HepG2 (cell line): ENCODE measurements around the gene CASP1. TPM values are rescaled to one million over a fixed set of nuclear protein-coding genes. Genes with fewer than 3 reads are reported as not detected.
A peak's percentile ranks its signal among the peaks of the same experiment; 100 is the strongest.

ENCODE experiments used
- ATAC-seq: fragments of 200-7000 bp; cut with Tn5 transposase; 3 replicates; pipeline ENCODE4 v1.9.1; 2020; ENCODE audit warnings: mild to moderate bottlenecking, moderate library complexity
- BruUV-seq: library from RNA; stranded (reverse); fragments of 400-500 nt; replicated peaks from 2 replicates; lab custom pipeline; 2021; lab: Mats Ljungman, UMichigan
- CTCF ChIA-PET: fragments of 300-600 bp; formaldehyde crosslinking; extraction: SDS; loops from one replicate; lab custom pipeline; 2021; ENCODE audit warnings: low total read pairs, inconsistent platforms, low intra/inter-chr PET ratio; lab: Yijun Ruan, JAX
- POLR2A ChIA-PET: fragments of 350-600 bp; sonication (Branson Sonifier 250); formaldehyde crosslinking; loops from one replicate; lab custom pipeline; 2020; ENCODE audit warnings: antibody characterized with exemption, inconsistent platforms; lab: Yijun Ruan, JAX
- DNase-seq: peaks from one replicate; pipeline ENCODE4 v3.0.0-alpha.2; 2015; ENCODE audit warnings: low spot score
- FAIRE-seq: peaks from 3 replicates; lab custom pipeline; 2011; peaks lifted over from hg19 to GRCh38; lab: Jason Lieb, UNC
- H2AFZ ChIP-seq: one replicate; pipeline ENCODE4 v1.6.1; 2011; ENCODE audit warnings: low read length, inconsistent platforms
- H3K27ac ChIP-seq: fragments of 300-600 bp; 3 replicates; pipeline ENCODE4 v1.8.0; 2011; ENCODE audit warnings: mixed run types, mild to moderate bottlenecking, mixed read lengths, low read length, inconsistent platforms; ENCODE audit not compliant: insufficient read depth; ENCODE audit errors: extremely low read length
- H3K27me3 ChIP-seq, 2 experiments: fragments of 200-600 bp in 1 of 2; 2 replicates in 1 of 2; 3 replicates in 1 of 2; pipeline versions ENCODE4 v1.6.0 to v1.8.0; 2011; ENCODE audit warnings: low read length in 2 of 2, mild to moderate bottlenecking in 2 of 2, moderate library complexity in 2 of 2, inconsistent platforms in 1 of 2; ENCODE audit not compliant: insufficient read depth in 2 of 2, control insufficient read depth in 1 of 2
- H3K36me3 ChIP-seq, 2 experiments: fragments of 200-600 bp in 1 of 2; replicated peaks in 1 of 2; 2 replicates in 1 of 2; 3 replicates in 1 of 2; pipeline versions ENCODE4 v1.5.1 to v1.8.0; 2011; ENCODE audit warnings: low read length in 2 of 2, inconsistent platforms in 1 of 2; ENCODE audit not compliant: insufficient read depth in 2 of 2, control insufficient read depth in 1 of 2
- H3K4me1 ChIP-seq: 2 replicates; pipeline ENCODE4 v1.5.1; 2012; ENCODE audit warnings: low read length, inconsistent platforms; ENCODE audit not compliant: insufficient read depth
- H3K4me2 ChIP-seq: 2 replicates; pipeline ENCODE4 v1.6.0; 2011; ENCODE audit warnings: low read depth, low read length, inconsistent platforms
- H3K4me3 ChIP-seq, 3 experiments: fragments of 200-600 bp in 1 of 3; sonication (generic), shearing (Covaris generic) in 1 of 3; replicated peaks in 1 of 3; 2 replicates each; pipeline ENCODE4 v1.5.1; 2011 to 2016; ENCODE audit warnings: low read length in 3 of 3, inconsistent platforms in 2 of 3, low read depth in 2 of 3, mild to moderate bottlenecking in 2 of 3, control low read depth in 1 of 3, mixed read lengths in 1 of 3; ENCODE audit not compliant: insufficient read depth in 1 of 3
- H3K79me2 ChIP-seq: one replicate; pipeline ENCODE4 v1.6.1; 2011; ENCODE audit warnings: low read length, inconsistent platforms; ENCODE audit not compliant: insufficient read depth
- H3K9ac ChIP-seq: 2 replicates; pipeline ENCODE4 v1.6.0; 2011; ENCODE audit warnings: mild to moderate bottlenecking, low read depth, low read length, inconsistent platforms; ENCODE audit not compliant: insufficient read depth
- H3K9me3 ChIP-seq: 2 replicates; pipeline ENCODE4 v1.5.1; 2012; ENCODE audit warnings: mild to moderate bottlenecking, low read length
- H4K20me1 ChIP-seq: 2 replicates; pipeline ENCODE4 v1.6.0; 2011; ENCODE audit warnings: inconsistent platforms, mild to moderate bottlenecking, low read length, moderate library complexity; ENCODE audit not compliant: insufficient read depth
- CEBPB ChIP-seq: IDR thresholded peaks from 2 replicates; pipeline ENCODE4 v1.6.1; 2011; ENCODE audit warnings: low read depth, low read length, improper control_type of control experiment, borderline replicate concordance
- CEBPG ChIP-seq: IDR thresholded peaks from 2 replicates; pipeline ENCODE4 v1.6.1; 2016
- GATAD2A ChIP-seq: IDR thresholded peaks from 2 replicates; pipeline ENCODE4 v1.6.1; 2016
- GFI1 ChIP-seq: sonication (generic); formaldehyde crosslinking; IDR thresholded peaks from 2 replicates; pipeline ENCODE4 v1.5.0; 2020; ENCODE audit warnings: missing genetic modification reagents, mild to moderate bottlenecking, borderline replicate concordance
- HMG20A ChIP-seq: IDR thresholded peaks from 2 replicates; pipeline ENCODE4 v1.6.1; 2016; ENCODE audit warnings: borderline replicate concordance
- HNF4A ChIP-seq: sonication (generic); formaldehyde crosslinking; IDR thresholded peaks from 2 replicates; pipeline ENCODE4 v1.4.0; 2020; ENCODE audit warnings: missing genetic modification reagents
- MIER2 ChIP-seq: IDR thresholded peaks from 2 replicates; pipeline ENCODE4 v1.6.1; 2016; ENCODE audit warnings: missing biosample characterization, missing genetic modification reagents
- RXRB ChIP-seq: IDR thresholded peaks from 2 replicates; pipeline ENCODE4 v1.6.1; 2016; ENCODE audit warnings: borderline replicate concordance, missing genetic modification reagents, missing compliant biosample characterization
- SOX13 ChIP-seq, 3 experiments: fragments of 450-650 bp in 1 of 3; sonication (generic) in 1 of 3; formaldehyde crosslinking in 1 of 3; IDR thresholded peaks in 2 of 3; conservative IDR thresholded peaks in 1 of 3; 2 replicates each; pipeline versions ENCODE4 v1.5.0 to v1.6.1; 2016 to 2020; ENCODE audit warnings: antibody characterized with exemption in 1 of 3, mild to moderate bottlenecking in 1 of 3, missing compliant biosample characterization in 1 of 3, missing genetic modification reagents in 1 of 3, moderate library complexity in 1 of 3
- SOX6 ChIP-seq, 2 experiments: fragments of 450-650 bp in 1 of 2; sonication (generic) in 1 of 2; formaldehyde crosslinking in 1 of 2; IDR thresholded peaks; 2 replicates each; pipeline versions ENCODE4 v1.4.0 to v1.6.1; 2017 to 2020; ENCODE audit warnings: antibody characterized with exemption in 1 of 2, mild to moderate bottlenecking in 1 of 2, missing genetic modification reagents in 1 of 2
- TSC22D2 ChIP-seq: sonication (generic); formaldehyde crosslinking; IDR thresholded peaks from 2 replicates; pipeline ENCODE4 v1.5.1; 2020; ENCODE audit warnings: missing genetic modification reagents, mild to moderate bottlenecking, borderline replicate concordance
- ZBTB20 ChIP-seq: sonication (generic); formaldehyde crosslinking; IDR thresholded peaks from 2 replicates; pipeline ENCODE4 v1.8.1; 2023; ENCODE audit warnings: missing genetic modification reagents, low read depth, mild to moderate bottlenecking, borderline replicate concordance
- ZNF501 ChIP-seq: sonication (generic); formaldehyde crosslinking; IDR thresholded peaks from 2 replicates; pipeline ENCODE4 v1.5.1; 2020; ENCODE audit warnings: mild to moderate bottlenecking, moderate library complexity, missing genetic modification reagents
- ZNF644 ChIP-seq: IDR thresholded peaks from 2 replicates; pipeline ENCODE4 v1.6.1; 2016; ENCODE audit warnings: low read depth
- WGBS: methylation state at CpG from one replicate; pipeline ENCODE4 v1.1.6; 2017; ENCODE audit warnings: low lambda C conversion rate; 5-methylcytosine and 5-hydroxymethylcytosine counted together
- in situ Hi-C: cut with HindIII; loops from 2 replicates; pipeline ENCODE4 v1.10.0; 2017; ENCODE audit warnings: low pct_unique_long_range_greater_than_20kb; ENCODE audit not compliant: extremely low pct_ligation_motif_present
- intact Hi-C: fragments of 100-400 bp; cut with micrococcal nuclease; formaldehyde crosslinking; loops from one replicate; pipeline ENCODE4 v1.10.0; 2022; ENCODE audit not compliant: unreplicated experiment
- polyA plus RNA-seq, 8 experiments: library from polyadenylated mRNA; depleted of rRNA in 3 of 8; stranded (reverse) in 7 of 8; unstranded in 1 of 8; fragments of >200 nt; fragmentation: Illumina TruSeq in 4 of 8; extraction: Trizol in 4 of 8; gene quantifications; 2 replicates each; pipeline versions ENCODE4 v1.2.1 to v1.2.3, GENCODE V29; 2011 to 2016; ENCODE audit warnings: low read depth in 4 of 8, missing spikeins in 1 of 8, mixed read lengths in 1 of 8; ENCODE audit not compliant: insufficient read depth in 1 of 8
- total RNA-seq, 5 experiments: library from RNA; depleted of rRNA; stranded (reverse); fragments of >200 nt; fragmentation: Illumina TruSeq; extraction: Trizol; gene quantifications; 2 replicates each; pipeline ENCODE4 v1.2.3, GENCODE V29; 2016; ENCODE audit warnings: low read depth in 1 of 5
- TF ChIP-seq, protein P1 (sequence below): IDR thresholded peaks from 2 replicates; pipeline ENCODE4 v1.6.1; 2012; ENCODE audit warnings: inconsistent platforms
- TF ChIP-seq, protein P2 (sequence below): sonication (generic); formaldehyde crosslinking; IDR thresholded peaks from 2 replicates; pipeline ENCODE4 v1.4.0; 2020; ENCODE audit warnings: mild to moderate bottlenecking, missing genetic modification reagents
- TF ChIP-seq, protein P3 (sequence below): IDR thresholded peaks from 2 replicates; pipeline ENCODE4 v1.4.0; 2020; ENCODE audit warnings: mild to moderate bottlenecking, missing genetic modification reagents
- TF ChIP-seq, protein P4 (sequence below), 2 experiments: fragments of 450-650 bp in 1 of 2; sonication (generic) in 1 of 2; formaldehyde crosslinking; IDR thresholded peaks; 2 replicates each; pipeline versions ENCODE4 v1.5.0 to v1.8.0; 2020 to 2022; ENCODE audit warnings: mild to moderate bottlenecking in 1 of 2, missing genetic modification reagents in 1 of 2

The CASP1 gene
- total and polyA plus RNA-seq, 2 of the 13 experiments (the other 11 are each of a cell fraction or from before 2014, with no cell fraction given), result 0.34 to 5.2 TPM

DNA sequence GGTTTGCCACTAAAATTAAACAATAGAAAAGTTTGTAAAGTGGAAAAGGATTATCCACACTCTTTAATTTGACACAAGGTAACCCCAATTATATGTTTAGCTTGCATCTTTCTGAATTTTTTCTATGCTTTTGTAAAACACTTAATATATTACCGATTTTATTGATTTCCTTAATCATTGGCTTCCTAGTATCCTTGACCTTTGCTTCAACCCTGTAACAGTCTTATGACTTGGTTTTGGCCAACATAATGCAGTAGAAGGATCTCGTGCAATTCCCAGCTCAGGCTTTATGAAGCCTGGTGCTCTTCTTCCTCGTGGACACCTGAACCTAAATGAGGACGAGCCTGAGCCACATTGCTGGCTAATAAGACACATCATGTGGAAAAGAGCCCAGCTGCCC is 43.0 kb downstream of the CASP1 start (continued):
- TF ChIP-seq GFI1, result no peak
- no peak for TF ChIP-seq SOX6 (IDR thresholded peaks at IDR 0.05)
- 0 out of 2 replicates have a peak, but pooled peaks have one; percentile 24 for TF ChIP-seq SOX6 (CRISPR knock-in tag; IDR thresholded peaks at IDR 0.05)
- TF ChIP-seq, protein P1, sequence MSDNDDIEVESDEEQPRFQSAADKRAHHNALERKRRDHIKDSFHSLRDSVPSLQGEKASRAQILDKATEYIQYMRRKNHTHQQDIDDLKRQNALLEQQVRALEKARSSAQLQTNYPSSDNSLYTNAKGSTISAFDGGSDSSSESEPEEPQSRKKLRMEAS, result peak; percentile 22; the same call in 1 of the 2 replicates
- TF ChIP-seq ZNF501 (CRISPR knock-in tag), result no peak
- no peak for TF ChIP-seq MIER2 (CRISPR knock-in tag)

DNA sequence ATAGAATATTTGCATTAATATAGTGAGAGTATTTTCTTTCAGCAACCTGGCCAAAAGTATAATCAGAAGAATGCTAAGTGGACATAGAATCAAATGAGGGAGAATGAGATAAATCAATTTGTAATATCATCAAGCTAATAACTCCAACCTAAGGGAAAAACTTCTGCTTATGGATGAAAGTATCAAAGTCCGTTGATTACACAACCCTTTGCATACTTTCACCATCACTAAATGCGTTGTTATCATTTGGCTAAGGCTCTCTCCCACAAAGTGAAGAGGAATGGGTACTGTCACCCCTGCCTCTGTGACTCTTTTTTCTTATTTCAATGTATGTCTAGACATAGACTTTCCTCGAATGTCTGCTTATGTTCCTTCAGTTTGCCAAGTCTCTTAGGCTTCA is 50.1 kb downstream of the CASP1 start:
- TF ChIP-seq CEBPB (peak; percentile 88), HNF4A (CRISPR knock-in tag) (peak; percentile 74), ZBTB20 (CRISPR knock-in tag) (no peak), CEBPG (CRISPR knock-in tag) (peak; percentile 68), ZNF644 (CRISPR knock-in tag) (0 out of 2 replicates have a peak, but pooled peaks have one; percentile 12), GATAD2A (CRISPR knock-in tag) (0 out of 2 replicates have a peak, but pooled peaks have one; percentile 24), TSC22D2 (CRISPR knock-in tag) (no peak), HMG20A (CRISPR knock-in tag) (0 out of 2 replicates have a peak, but pooled peaks have one; percentile 13), RXRB (CRISPR knock-in tag) (0 out of 2 replicates have a peak, but pooled peaks have one; percentile 14), SOX13 (IDR thresholded peaks at IDR 0.05) (no peak), SOX13 (CRISPR knock-in tag; conservative IDR thresholded peaks at IDR 0.05 in 1 of 2, IDR thresholded peaks at IDR 0.05 in 1 of 2) (peak in 1 of 2 experiments; percentile 7; a peak in 1 of 4 replicates)
- TF ChIP-seq, protein P2, sequence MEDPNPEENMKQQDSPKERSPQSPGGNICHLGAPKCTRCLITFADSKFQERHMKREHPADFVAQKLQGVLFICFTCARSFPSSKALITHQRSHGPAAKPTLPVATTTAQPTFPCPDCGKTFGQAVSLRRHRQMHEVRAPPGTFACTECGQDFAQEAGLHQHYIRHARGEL (CRISPR knock-in tag), result no peak
- TF ChIP-seq, protein P3, sequence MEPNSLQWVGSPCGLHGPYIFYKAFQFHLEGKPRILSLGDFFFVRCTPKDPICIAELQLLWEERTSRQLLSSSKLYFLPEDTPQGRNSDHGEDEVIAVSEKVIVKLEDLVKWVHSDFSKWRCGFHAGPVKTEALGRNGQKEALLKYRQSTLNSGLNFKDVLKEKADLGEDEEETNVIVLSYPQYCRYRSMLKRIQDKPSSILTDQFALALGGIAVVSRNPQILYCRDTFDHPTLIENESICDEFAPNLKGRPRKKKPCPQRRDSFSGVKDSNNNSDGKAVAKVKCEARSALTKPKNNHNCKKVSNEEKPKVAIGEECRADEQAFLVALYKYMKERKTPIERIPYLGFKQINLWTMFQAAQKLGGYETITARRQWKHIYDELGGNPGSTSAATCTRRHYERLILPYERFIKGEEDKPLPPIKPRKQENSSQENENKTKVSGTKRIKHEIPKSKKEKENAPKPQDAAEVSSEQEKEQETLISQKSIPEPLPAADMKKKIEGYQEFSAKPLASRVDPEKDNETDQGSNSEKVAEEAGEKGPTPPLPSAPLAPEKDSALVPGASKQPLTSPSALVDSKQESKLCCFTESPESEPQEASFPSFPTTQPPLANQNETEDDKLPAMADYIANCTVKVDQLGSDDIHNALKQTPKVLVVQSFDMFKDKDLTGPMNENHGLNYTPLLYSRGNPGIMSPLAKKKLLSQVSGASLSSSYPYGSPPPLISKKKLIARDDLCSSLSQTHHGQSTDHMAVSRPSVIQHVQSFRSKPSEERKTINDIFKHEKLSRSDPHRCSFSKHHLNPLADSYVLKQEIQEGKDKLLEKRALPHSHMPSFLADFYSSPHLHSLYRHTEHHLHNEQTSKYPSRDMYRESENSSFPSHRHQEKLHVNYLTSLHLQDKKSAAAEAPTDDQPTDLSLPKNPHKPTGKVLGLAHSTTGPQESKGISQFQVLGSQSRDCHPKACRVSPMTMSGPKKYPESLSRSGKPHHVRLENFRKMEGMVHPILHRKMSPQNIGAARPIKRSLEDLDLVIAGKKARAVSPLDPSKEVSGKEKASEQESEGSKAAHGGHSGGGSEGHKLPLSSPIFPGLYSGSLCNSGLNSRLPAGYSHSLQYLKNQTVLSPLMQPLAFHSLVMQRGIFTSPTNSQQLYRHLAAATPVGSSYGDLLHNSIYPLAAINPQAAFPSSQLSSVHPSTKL (CRISPR knock-in tag), result peak; percentile 40
- TF ChIP-seq, protein P4, sequence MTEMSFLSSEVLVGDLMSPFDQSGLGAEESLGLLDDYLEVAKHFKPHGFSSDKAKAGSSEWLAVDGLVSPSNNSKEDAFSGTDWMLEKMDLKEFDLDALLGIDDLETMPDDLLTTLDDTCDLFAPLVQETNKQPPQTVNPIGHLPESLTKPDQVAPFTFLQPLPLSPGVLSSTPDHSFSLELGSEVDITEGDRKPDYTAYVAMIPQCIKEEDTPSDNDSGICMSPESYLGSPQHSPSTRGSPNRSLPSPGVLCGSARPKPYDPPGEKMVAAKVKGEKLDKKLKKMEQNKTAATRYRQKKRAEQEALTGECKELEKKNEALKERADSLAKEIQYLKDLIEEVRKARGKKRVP (CRISPR knock-in tag; IDR thresholded peaks at IDR 0.05), result 0 out of 4 replicates have a peak, but pooled peaks of 1 of the 2 experiments have one; percentile 44
- H3K27ac ChIP-seq, result no peak overlapping the region
- H2AFZ ChIP-seq, result no peak overlapping the region
- POLR2A ChIA-PET, result interaction anchor here (1.7 kb wide), 1 partner anchor 16 kb away, joined by 4 read pairs; no protein-coding TSS in a partner anchor
- WGBS, result 4% methylated on average over 3 of the region's 3 CpGs
- no TSS peak for BruUV-seq
- no peak overlapping the region for H3K4me2 ChIP-seq
- no peaks in the 10 kb centered on the region for H4K20me1 ChIP-seq
- no peaks in the 10 kb centered on the region for H3K36me3 ChIP-seq
- no peak overlapping the region for H3K4me3 ChIP-seq
- FAIRE-seq (no peak), ATAC-seq (no peak), DNase-seq (peak; percentile 12)
- H3K9me3 ChIP-seq, result no peaks in the 10 kb centered on the region
- H3K9ac ChIP-seq, result no peak overlapping the region
- no peaks in the 10 kb centered on the region for H3K27me3 ChIP-seq
- in situ Hi-C loops (no loop called here), intact Hi-C loops (no loop called here)
- H3K4me1 ChIP-seq, result no peaks in the 10 kb centered on the region
- no peaks in the 10 kb centered on the region for H3K79me2 ChIP-seq
- CTCF ChIA-PET, result no interaction called here
